ENCODE data around the gene IL31. TPM values are rescaled to one million over a fixed set of nuclear protein-coding genes. Genes with fewer than 3 reads are reported as not detected.

The IL31 gene
- total RNA-seq, 1 experiment from 2014 or later, result not detected

GRCh38 chr12:122158700-122159285 is 15.2 kb downstream of the IL31 start:
- Histone ChIP-seq H3K4me1 (ENCODE audit: low read length) (no peaks in the 10 kb centered on the region), H4K20me1 (ENCODE audit: insufficient read depth, low read depth, low read length) (no peaks in the 10 kb centered on the region), H3K4me2 (ENCODE audit: low read depth, low read length, poor library complexity, severe bottlenecking) (no peak overlapping the region), H3K9me3 (ENCODE audit: low read length) (no peaks in the 10 kb centered on the region), H3K9me2 (replicated peaks; ENCODE audit: insufficient read depth, low read length) (no peaks in the 10 kb centered on the region), H3K27ac (ENCODE audit: low read length) (no peak overlapping the region), H2AFZ (ENCODE audit: low read length) (no peak overlapping the region), H3K9ac (ENCODE audit: low read length) (no peak overlapping the region), H3K79me2 (ENCODE audit: low read length) (no peaks in the 10 kb centered on the region), H3K36me3 (ENCODE audit: insufficient read depth, low read length) (no peaks in the 10 kb centered on the region), H3K27me3 (ENCODE audit: low read length) (no peaks in the 10 kb centered on the region), H3K4me3 (ENCODE audit: low read length) (no peak overlapping the region)
- no peak for DNase-seq

- DNase-seq, result no peak
- Histone ChIP-seq H3K79me2 (ENCODE audit: low read length) (no peaks in the 10 kb centered on the region), H3K9me3 (ENCODE audit: low read length) (no peaks in the 10 kb centered on the region), H2AFZ (ENCODE audit: low read length) (no peak overlapping the region), H3K27me3 (ENCODE audit: low read length) (no peaks in the 10 kb centered on the region), H3K36me3 (ENCODE audit: insufficient read depth, low read length) (no peaks in the 10 kb centered on the region), H3K4me3 (ENCODE audit: low read length) (no peak overlapping the region), H4K20me1 (ENCODE audit: insufficient read depth, low read depth, low read length) (no peaks in the 10 kb centered on the region), H3K9me2 (replicated peaks; ENCODE audit: insufficient read depth, low read length) (no peaks in the 10 kb centered on the region), H3K27ac (ENCODE audit: low read length) (no peak overlapping the region), H3K9ac (ENCODE audit: low read length) (no peak overlapping the region), H3K4me1 (ENCODE audit: low read length) (no peaks in the 10 kb centered on the region), H3K4me2 (ENCODE audit: low read depth, low read length, poor library complexity, severe bottlenecking) (no peak overlapping the region)
Observed at GRCh38 chr12:122155705-122156104, 18.3 kb downstream of the IL31 start.

- Histone ChIP-seq H2AFZ (ENCODE audit: low read length) (no peak overlapping the region), H3K4me2 (ENCODE audit: low read depth, low read length, poor library complexity, severe bottlenecking) (no peak overlapping the region), H3K9me3 (ENCODE audit: low read length) (no peaks in the 10 kb centered on the region), H3K79me2 (ENCODE audit: low read length) (no peaks in the 10 kb centered on the region), H3K27me3 (ENCODE audit: low read length) (no peaks in the 10 kb centered on the region), H3K4me3 (ENCODE audit: low read length) (no peak overlapping the region), H3K4me1 (ENCODE audit: low read length) (peaks cover 6% of the 10 kb centered on the region), H3K9ac (ENCODE audit: low read length) (no peak overlapping the region), H3K36me3 (ENCODE audit: insufficient read depth, low read length) (no peaks in the 10 kb centered on the region), H3K9me2 (replicated peaks; ENCODE audit: insufficient read depth, low read length) (no peaks in the 10 kb centered on the region), H4K20me1 (ENCODE audit: insufficient read depth, low read depth, low read length) (no peaks in the 10 kb centered on the region), H3K27ac (ENCODE audit: low read length) (no peak overlapping the region)
- DNase-seq, result no peak
Observed at GRCh38 chr12:122152754-122153153, 21.3 kb downstream of the IL31 start.

- no peaks in the 10 kb centered on the region for H3K36me3 ChIP-seq (ENCODE audit: insufficient read depth, low read length)
- no peaks in the 10 kb centered on the region for H3K9me2 ChIP-seq (replicated peaks; ENCODE audit: insufficient read depth, low read length)
- H3K4me2 ChIP-seq (ENCODE audit: low read depth, low read length, poor library complexity, severe bottlenecking), result no peak overlapping the region
- H3K9ac ChIP-seq (ENCODE audit: low read length), result no peak overlapping the region
- no peaks in the 10 kb centered on the region for H3K79me2 ChIP-seq (ENCODE audit: low read length)
- DNase-seq, result no peak
- H3K4me3 ChIP-seq (ENCODE audit: low read length), result no peak overlapping the region
- peaks cover 6% of the 10 kb centered on the region for H3K4me1 ChIP-seq (ENCODE audit: low read length)
- H3K27me3 ChIP-seq (ENCODE audit: low read length), result no peaks in the 10 kb centered on the region
- H2AFZ ChIP-seq (ENCODE audit: low read length), result no peak overlapping the region
- H3K27ac ChIP-seq (ENCODE audit: low read length), result no peak overlapping the region
- no peaks in the 10 kb centered on the region for H3K9me3 ChIP-seq (ENCODE audit: low read length)
- no peaks in the 10 kb centered on the region for H4K20me1 ChIP-seq (ENCODE audit: insufficient read depth, low read depth, low read length)
Observed at GRCh38 chr12:122150127-122150681, 23.8 kb downstream of the IL31 start.

GRCh38 chr12:122148657-122149056 is 25.4 kb downstream of the IL31 start:
- Histone ChIP-seq H3K4me2 (ENCODE audit: low read depth, low read length, poor library complexity, severe bottlenecking) (no peak overlapping the region), H3K27ac (ENCODE audit: low read length) (no peak overlapping the region), H2AFZ (ENCODE audit: low read length) (no peak overlapping the region), H3K9ac (ENCODE audit: low read length) (no peak overlapping the region), H3K4me1 (ENCODE audit: low read length) (peaks cover 6% of the 10 kb centered on the region), H3K36me3 (ENCODE audit: insufficient read depth, low read length) (no peaks in the 10 kb centered on the region), H3K79me2 (ENCODE audit: low read length) (no peaks in the 10 kb centered on the region), H3K4me3 (ENCODE audit: low read length) (no peak overlapping the region), H3K9me2 (replicated peaks; ENCODE audit: insufficient read depth, low read length) (no peaks in the 10 kb centered on the region), H3K9me3 (ENCODE audit: low read length) (no peaks in the 10 kb centered on the region), H4K20me1 (ENCODE audit: insufficient read depth, low read depth, low read length) (no peaks in the 10 kb centered on the region), H3K27me3 (ENCODE audit: low read length) (no peaks in the 10 kb centered on the region)
- DNase-seq, result no peak

GRCh38 chr12:122147514-122148290 is 26.3 kb downstream of the IL31 start:
- H3K4me1 ChIP-seq (ENCODE audit: low read length), result peaks cover 6% of the 10 kb centered on the region
- no peaks in the 10 kb centered on the region for H3K79me2 ChIP-seq (ENCODE audit: low read length)
- no peaks in the 10 kb centered on the region for H3K9me2 ChIP-seq (replicated peaks; ENCODE audit: insufficient read depth, low read length)
- H2AFZ ChIP-seq (ENCODE audit: low read length), result no peak overlapping the region
- no peak overlapping the region for H3K4me3 ChIP-seq (ENCODE audit: low read length)
- H3K9ac ChIP-seq (ENCODE audit: low read length), result no peak overlapping the region
- no peak overlapping the region for H3K4me2 ChIP-seq (ENCODE audit: low read depth, low read length, poor library complexity, severe bottlenecking)
- H3K36me3 ChIP-seq (ENCODE audit: insufficient read depth, low read length), result no peaks in the 10 kb centered on the region
- H3K9me3 ChIP-seq (ENCODE audit: low read length), result no peaks in the 10 kb centered on the region
- no peaks in the 10 kb centered on the region for H4K20me1 ChIP-seq (ENCODE audit: insufficient read depth, low read depth, low read length)
- no peak for DNase-seq
- no peak overlapping the region for H3K27ac ChIP-seq (ENCODE audit: low read length)
- no peaks in the 10 kb centered on the region for H3K27me3 ChIP-seq (ENCODE audit: low read length)

GRCh38 chr12:122145505-122146330 is 28.3 kb downstream of the IL31 start:
- Histone ChIP-seq H3K4me2 (ENCODE audit: low read depth, low read length, poor library complexity, severe bottlenecking) (no peak overlapping the region), H3K9me3 (ENCODE audit: low read length) (no peaks in the 10 kb centered on the region), H2AFZ (ENCODE audit: low read length) (no peak overlapping the region), H3K27me3 (ENCODE audit: low read length) (no peaks in the 10 kb centered on the region), H3K9ac (ENCODE audit: low read length) (no peak overlapping the region), H3K79me2 (ENCODE audit: low read length) (no peaks in the 10 kb centered on the region), H3K36me3 (ENCODE audit: insufficient read depth, low read length) (no peaks in the 10 kb centered on the region), H3K9me2 (replicated peaks; ENCODE audit: insufficient read depth, low read length) (no peaks in the 10 kb centered on the region), H4K20me1 (ENCODE audit: insufficient read depth, low read depth, low read length) (no peaks in the 10 kb centered on the region), H3K4me1 (ENCODE audit: low read length) (peaks cover 6% of the 10 kb centered on the region), H3K27ac (ENCODE audit: low read length) (no peak overlapping the region), H3K4me3 (ENCODE audit: low read length) (no peak overlapping the region)
- no peak for DNase-seq

GRCh38 chr12:122144885-122145284 is 29.1 kb downstream of the IL31 start:
- Histone ChIP-seq H4K20me1 (ENCODE audit: insufficient read depth, low read depth, low read length) (no peaks in the 10 kb centered on the region), H3K4me1 (ENCODE audit: low read length) (peaks cover 3% of the 10 kb centered on the region), H3K79me2 (ENCODE audit: low read length) (no peaks in the 10 kb centered on the region), H3K4me2 (ENCODE audit: low read depth, low read length, poor library complexity, severe bottlenecking) (no peak overlapping the region), H3K9me2 (replicated peaks; ENCODE audit: insufficient read depth, low read length) (no peaks in the 10 kb centered on the region), H3K4me3 (ENCODE audit: low read length) (no peak overlapping the region), H3K27ac (ENCODE audit: low read length) (no peak overlapping the region), H3K9ac (ENCODE audit: low read length) (no peak overlapping the region), H3K27me3 (ENCODE audit: low read length) (no peaks in the 10 kb centered on the region), H3K36me3 (ENCODE audit: insufficient read depth, low read length) (no peaks in the 10 kb centered on the region), H2AFZ (ENCODE audit: low read length) (no peak overlapping the region), H3K9me3 (ENCODE audit: low read length) (no peaks in the 10 kb centered on the region)
- DNase-seq, result no peak

All from Karpas-422 (cell line).